T-helper 1 cell (primary cell): Measurements from ENCODE around the gene GPX4.

Experiments used
- DNase-seq, 5 donors: peaks; one replicate each; pipeline ENCODE4 v3.0.0-alpha.2; 2012 to 2020
- total RNA-seq, 4 donors: gene quantifications; one replicate each; lab custom pipeline; 2026; lab: John Stamatoyannopoulos, UW

GPX4 gene, protein sequence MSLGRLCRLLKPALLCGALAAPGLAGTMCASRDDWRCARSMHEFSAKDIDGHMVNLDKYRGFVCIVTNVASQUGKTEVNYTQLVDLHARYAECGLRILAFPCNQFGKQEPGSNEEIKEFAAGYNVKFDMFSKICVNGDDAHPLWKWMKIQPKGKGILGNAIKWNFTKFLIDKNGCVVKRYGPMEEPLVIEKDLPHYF
- 70.4 to 117 (median 76.2) reads per million in 4 donors for total RNA-seq

DNA sequence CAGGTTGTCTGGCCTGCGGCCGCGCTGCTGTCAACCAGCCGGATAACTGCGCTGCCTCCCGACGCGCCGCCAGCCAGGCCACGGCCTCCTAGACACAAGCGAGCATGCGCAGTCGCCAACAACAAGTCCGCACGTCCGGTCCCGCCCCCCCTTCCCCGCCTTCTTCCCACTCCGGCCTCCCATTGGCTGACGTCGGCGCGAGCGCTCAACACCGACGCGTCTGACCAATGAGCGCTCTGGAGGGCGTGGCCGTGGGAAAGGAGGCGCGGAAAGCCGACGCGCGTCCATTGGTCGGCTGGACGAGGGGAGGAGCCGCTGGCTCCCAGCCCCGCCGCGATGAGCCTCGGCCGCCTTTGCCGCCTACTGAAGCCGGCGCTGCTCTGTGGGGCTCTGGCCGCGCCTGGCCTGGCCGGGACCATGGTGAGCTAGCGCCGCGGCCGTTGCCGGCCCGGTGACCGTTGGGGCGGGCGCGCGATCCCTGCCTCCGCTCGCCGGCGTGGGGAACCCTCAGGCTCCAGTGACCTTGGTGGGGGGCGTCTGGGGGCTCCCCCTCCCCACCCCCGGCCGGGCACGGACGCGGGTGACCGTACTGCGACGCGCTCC, at the start of gene GPX4:
GPX4 (plus strand) TSS at position 287 of the 603 bp plus-strand sequence; CDS start at position 337, 50 bp downstream.
- DNase-seq = peak; percentile 98 to 100 (median 99)

DNA sequence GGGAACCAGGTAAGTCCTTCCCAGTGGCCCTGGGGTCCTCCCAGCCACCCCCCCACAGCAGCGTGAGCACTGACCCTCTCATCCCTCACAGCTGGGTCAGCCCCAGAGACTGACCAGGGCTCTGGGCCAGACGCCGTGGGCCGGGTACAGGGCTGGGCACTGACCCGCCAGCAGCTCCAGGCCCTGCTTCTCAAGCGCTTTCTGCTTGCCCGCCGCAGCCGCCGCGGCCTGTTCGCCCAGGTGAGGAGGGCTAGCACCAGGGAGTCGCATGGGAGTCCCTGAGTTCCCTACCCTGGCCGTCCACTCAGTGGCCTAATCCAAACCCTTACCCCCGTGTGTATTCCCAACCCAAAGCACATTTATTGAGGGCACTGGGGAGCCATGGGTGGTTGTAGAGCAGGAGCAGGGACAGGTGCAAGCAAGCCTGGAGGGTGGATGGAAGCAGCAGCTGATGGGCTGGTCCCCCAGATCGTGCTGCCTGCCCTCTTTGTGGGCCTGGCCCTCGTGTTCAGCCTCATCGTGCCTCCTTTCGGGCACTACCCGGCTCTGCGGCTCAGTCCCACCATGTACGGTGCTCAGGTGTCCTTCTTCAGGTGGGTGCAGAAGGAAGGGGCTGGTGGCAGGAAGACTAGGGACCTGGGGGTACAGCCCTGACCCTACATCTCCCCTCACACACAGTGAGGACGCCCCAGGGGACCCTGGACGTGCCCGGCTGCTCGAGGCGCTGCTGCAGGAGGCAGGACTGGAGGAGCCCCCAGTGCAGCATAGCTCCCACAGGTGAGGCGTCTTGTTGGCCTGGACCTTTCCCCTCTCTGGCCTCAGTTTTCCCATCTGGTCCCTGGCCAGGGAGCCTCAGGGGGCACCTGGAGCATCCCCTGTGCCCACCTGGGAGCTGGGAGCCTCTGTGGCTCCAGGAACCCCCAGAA, 49.4 kb upstream of the GPX4 start:
- DNase-seq = no peak

DNA sequence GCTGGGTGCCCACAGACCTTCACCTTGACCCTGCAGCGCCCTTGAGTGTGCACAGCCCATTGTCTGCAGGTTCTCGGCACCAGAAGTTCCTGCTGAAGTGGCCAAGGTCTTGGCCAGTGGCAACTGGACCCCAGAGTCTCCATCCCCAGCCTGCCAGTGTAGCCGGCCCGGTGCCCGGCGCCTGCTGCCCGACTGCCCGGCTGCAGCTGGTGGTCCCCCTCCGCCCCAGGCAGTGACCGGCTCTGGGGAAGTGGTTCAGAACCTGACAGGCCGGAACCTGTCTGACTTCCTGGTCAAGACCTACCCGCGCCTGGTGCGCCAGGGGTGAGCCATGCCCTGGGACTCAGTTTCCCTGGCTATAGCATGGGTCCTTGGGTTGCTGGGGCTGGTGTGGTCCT, 48.8 kb upstream of the GPX4 start:
- no peak for DNase-seq

DNA sequence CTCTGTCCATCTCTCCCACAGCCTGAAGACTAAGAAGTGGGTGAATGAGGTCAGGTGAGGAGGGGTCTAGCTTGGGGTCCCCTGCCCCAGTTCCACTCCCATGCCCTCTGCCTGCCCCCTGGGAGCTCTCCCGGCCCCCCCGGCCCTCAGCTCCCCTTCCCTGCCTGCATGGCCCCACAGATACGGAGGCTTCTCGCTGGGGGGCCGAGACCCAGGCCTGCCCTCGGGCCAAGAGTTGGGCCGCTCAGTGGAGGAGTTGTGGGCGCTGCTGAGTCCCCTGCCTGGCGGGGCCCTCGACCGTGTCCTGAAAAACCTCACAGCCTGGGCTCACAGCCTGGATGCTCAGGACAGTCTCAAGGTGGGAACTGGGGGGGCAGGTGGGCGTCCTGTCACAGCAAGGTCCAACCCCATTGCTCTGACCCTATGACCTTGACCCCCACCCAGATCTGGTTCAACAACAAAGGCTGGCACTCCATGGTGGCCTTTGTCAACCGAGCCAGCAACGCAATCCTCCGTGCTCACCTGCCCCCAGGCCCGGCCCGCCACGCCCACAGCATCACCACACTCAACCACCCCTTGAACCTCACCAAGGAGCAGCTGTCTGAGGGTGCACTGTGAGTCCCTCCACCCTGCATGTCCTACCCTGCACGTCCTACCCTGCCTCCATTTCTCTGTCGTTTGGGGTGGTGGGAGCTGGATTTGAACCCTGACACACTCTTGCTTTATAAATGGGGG, 47.7 kb upstream of the GPX4 start:
- no peak for DNase-seq

DNA sequence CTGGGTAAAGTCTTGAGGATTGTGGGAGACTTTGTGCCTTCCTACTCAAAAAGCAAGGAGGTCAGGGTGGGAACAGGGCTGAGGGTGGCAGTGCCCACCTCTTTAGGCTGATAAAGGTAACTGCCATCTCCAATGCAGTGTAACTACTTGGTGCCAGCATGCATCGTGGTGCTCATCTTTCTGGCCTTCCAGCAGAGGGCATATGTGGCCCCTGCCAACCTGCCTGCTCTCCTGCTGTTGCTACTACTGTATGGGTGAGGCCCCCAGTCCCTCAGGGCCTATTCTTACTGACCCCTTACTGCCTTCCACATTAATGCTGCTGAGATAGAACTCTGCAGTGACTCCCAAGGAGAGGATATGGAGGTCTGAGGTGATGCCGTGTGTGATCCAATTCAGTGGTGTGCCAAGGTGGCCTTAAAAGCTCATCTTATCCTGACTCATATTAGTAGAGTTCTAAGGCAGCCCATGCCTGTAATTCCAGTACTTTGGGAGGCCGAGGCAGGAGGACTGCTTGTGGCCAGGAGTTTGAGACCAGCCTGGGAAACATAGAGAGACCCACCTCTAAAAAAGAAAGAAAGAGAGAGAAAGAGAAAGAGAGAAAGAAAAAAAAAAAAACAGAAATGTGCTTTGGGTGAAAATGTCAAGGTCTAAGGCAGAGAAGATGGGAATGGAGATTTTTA, 46.5 kb upstream of the GPX4 start:
- peak in 1 of 5 donors; percentile 67 for DNase-seq

DNA sequence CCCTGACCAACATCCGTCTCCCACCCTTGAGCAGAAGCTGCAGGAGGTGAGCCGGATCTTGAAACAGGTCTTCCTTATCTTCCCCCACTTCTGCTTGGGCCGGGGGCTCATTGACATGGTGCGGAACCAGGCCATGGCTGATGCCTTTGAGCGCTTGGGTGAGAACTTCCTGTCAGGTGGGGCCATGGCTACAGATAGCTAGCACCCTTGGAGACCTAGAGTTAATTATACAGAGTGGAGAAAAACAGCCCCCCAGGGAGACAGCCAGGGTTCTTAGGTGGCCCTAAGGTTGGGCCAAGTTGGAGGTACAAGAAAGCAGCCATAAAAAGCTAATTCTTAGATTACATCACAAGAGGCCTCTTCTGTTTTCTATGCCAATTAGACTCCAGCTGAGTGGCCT, 45.7 kb upstream of the GPX4 start:
- no peak for DNase-seq

DNA sequence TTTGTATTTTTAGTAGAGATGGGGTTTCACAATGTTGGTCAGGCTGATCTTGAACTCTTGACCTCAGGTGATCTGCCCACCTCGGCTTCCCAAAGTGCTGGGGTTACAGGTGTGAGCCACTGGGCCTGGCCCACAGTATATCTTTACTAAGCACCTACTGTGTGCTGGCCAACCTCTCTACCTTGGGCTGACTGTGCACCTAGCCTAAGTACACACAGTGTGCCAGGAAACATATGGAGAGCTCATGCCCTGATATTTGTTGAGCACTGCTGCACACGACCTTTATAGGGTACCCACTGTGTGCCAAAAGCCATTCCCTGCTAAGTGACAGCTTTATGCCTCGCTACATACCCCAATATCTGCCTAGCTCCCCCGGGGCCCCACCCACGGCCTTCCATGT, 43.1 kb upstream of the GPX4 start:
- DNase-seq = no peak

DNA sequence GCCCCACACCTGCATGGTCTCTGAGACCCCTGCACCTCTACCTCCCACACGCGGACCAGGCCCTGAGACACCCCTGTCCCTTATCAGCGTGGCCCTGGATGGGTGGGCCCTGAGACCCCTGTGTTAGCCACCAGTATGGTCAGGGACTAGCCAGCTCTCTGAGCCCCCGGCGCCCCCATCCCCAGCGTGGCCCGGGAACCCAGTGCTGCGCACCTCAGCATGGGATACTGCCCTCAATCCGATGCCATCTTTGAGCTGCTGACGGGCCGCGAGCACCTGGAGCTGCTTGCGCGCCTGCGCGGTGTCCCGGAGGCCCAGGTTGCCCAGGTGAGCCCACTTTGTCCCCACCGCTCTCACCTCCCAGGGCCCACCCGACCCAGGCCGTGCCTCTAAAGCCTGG, 41.8 kb upstream of the GPX4 start:
- no peak for DNase-seq

DNA sequence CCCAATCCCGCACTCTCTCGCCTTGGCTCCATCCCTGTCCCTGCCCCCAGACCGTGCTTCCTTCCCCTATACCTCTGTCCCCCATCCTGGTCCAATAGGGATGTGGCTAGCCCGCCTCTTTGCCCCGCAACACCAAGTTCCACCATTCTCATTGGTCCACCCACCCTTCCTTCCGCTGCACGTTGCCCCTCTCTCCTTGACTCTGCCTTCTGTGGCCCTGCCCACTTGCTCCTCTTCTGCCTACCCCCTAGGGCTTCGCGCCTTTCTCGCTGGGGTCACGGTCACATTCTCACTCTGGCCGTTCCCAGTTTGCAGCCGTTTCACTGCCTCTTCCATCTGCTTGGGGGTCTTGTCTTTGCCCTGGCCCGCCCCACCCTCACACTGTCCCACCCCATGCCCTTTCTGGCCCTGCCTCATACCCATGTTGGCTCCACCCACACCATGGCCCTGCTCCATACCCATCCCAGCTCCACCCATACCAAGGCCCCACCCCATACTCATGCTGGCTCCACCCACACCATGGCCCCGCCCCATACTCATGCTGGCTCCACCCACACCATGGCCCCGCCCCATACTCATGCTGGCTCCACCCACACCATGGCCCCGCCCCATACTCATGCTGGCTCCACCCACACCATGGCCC, 41.3 kb upstream of the GPX4 start:
- no peak for DNase-seq

DNA sequence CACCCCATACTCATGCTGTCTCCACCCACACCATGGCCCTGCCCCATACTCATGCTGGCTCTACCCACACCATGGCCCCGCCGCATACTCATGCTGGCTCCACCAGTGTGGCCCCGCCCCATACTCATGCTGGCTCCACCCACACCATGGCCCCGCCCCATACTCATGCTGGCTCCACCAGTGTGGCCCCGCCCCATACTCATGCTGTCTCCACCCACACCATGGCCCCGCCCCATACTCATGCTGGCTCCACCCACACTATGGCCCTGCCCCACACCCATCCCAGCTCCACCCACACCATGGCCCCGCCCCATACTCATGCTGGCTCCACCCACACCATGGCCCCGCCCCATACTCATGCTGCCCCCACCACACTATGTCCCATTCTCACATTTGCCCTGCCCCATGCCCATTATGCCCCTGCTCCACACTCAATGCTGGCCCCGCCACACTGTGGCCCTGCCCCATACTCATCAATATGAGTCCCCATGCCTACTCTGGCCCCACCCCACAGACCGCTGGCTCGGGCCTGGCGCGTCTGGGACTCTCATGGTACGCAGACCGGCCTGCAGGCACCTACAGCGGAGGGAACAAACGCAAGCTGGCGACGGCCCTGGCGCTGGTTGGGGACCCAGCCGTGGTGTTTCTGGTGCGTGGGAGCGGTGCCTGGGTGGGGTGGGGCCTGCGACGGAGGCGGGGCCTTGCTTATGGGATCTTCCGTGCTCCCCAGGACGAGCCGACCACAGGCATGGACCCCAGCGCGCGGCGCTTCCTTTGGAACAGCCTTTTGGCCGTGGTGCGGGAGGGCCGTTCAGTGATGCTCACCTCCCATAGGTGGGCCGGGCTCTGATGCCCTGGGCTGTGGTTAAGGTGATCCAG, 40.5 kb upstream of the GPX4 start:
- peak; percentile 45 to 66 (median 65) for DNase-seq

DNA sequence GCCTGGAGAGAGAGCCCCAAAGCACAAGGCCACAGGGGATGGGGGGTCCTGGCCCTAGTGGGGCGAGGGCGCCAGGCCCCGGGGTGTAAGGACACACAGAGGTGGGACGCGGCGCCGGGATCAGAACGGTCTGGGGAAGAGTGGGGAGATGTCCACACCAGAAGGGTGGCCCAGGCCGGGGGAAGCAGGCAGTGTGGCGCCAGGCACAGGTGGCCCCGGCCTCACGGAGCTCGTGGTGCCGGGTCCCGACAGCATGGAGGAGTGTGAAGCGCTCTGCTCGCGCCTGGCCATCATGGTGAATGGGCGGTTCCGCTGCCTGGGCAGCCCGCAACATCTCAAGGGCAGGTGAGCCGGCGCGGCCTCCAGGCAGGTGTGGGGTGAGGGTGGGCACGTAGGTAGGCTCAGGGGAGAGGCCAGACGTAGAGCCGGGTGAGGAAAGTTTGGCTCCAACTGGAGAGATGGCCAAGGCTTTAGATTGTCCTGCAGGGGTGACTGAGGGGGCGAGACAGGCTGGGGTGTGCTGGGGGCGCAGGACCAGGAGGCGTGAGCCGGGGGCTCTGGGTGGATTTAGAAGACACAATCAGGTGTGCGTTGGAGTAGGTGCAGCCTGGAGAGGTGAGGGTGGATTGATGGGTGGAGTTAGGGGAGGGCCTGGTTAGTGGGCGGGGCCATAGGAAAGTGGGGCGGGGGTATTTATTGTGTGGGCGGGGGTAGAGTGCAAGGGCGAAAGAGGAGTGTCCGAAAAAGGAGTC, 39.7 kb upstream of the GPX4 start:
- no peak for DNase-seq

DNA sequence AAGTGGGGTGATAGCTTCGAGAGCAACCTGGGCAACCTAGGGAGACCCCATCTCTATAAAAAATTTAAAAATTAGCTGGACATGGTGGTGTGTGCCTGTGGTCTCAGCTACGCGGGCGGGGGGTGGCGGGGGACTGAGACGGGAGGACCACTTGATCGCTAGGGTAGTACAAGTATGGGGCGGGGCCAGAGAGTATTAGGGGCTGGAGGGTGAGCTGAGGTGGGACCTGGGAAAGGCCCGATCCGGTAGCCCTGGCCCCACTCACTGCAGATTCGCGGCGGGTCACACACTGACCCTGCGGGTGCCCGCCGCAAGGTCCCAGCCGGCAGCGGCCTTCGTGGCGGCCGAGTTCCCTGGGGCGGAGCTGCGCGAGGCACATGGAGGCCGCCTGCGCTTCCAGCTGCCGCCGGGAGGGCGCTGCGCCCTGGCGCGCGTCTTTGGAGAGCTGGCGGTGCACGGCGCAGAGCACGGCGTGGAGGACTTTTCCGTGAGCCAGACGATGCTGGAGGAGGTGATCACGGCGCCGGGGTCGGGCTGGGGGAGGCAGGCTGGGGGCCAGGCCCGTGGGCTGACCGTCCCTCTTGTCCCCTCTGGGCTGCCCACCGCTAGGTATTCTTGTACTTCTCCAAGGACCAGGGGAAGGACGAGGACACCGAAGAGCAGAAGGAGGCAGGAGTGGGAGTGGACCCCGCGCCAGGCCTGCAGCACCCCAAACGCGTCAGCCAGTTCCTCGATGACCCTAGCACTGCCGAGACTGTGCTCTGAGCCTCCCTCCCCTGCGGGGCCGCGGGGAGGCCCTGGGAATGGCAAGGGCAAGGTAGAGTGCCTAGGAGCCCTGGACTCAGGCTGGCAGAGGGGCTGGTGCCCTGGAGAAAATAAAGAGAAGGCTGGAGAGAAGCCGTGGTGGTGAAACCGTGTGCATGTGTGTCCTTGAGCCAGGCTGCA, 38.9 kb upstream of the GPX4 start:
- peak in 4 of 5 donors; percentile 45 to 82 (median 63) for DNase-seq

DNA sequence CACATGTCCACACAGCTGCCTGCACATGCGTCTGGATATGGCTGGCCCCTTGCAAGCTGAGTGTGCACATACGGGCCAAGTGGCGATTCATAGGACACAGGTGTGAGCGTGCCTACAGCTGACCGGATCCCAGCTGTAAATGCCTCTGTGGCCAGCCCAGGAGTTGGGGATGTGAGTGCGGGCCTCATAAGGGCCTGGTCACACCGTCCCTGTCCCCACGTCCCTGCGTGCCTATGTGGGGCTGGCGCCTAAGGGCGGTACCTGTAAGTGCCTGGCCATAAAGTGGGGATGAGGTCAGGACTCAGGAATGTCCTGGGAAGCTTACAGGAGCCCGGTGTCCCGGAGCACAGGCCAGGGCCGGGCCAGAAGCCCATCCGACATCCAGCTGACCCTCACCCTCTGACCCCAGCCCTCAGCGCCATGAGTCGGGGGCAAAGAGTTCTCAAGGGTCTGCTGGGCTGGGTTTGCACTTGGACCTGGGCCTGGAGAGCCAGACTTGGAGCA, 38.1 kb upstream of the GPX4 start:
- DNase-seq = no peak

DNA sequence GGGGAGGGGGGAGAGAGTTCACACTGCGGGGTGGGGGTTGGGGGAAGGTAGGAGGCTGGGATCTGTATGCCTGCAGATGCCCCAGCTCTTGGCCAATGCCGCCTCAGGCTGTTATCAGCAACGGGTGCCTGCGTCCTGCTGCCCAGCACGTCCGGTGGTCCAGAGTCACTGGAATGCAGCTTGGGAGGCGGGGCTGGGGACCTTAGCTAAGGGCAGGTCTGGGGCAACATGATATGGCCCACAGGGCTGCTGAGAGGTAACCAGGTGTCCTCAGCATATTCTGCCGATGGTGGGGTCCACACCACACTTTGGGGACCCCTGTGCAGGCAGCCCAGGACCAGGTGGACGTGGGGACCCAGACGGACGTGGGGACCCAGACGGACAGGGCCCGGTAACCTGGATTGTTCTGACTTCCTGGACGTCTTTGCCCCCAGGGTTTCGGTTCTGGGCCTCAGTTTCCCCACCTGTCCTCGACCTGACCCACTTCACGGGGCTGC, 37.5 kb upstream of the GPX4 start:
- no peak for DNase-seq

DNA sequence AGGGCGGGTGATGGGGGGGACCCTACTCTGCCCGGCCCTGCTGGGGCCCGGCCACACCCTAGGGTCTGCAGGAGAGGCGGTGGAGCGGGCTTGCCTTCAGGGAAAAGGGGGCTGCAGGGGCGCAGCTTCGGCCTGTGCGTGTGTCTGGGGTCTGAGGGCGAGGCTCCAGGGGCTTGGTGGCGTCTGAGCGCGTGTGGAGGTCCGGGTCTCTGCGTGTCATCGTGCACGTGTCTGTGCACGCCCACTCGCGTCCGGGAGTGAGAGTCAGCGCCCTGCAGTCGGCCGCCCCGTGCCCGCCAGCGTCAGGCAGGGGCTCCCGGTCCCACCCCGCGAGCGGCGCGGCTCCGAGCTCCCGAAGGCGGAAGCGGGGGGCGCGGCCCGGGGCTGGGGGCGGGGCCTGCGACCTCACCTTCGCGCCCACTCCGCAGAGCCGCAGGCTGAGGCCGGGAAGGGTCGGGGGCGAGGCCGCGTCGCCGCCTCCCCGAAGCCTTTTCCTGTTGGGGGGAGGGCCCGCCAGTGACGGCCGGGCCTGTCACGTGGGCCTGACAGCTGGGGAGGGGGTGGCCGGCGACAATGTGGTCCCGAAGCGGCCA, 37.0 kb upstream of the GPX4 start, which contains the start of gene ARHGAP45:
ARHGAP45 (plus strand) TSS at position 420 of the 593 bp plus-strand sequence. CDS start 239 bp downstream, outside the sequence.
- DNase-seq = peak; percentile 67 to 88 (median 75)

DNA sequence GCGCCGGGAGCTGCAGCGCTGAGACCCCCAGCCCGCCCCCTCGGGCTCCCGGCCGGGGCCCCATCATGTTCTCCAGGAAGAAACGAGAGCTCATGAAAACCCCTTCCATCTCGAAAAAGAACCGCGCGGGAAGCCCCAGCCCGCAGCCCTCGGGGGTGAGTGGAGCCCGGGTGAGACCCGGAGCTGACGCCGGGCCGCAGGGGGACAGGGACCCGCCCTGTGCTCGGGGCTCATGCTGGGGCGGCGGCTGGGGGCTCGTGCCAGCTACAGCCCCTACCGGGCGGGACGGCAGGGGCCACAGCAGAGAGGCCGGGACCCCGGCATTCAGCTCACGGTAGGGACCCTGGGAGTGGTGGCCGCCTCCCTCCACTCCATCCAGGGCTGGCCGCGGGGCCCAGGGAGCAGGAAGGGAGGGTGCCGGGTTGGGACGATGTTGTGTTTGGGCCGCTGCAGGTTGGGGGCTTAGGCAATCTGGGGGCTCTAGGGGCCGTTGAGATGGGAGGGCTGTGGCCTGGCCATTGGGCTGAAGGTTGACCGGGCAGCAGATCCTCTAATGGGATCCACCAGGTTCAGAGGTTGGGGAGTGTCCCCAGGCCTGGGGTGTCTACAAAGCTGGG, 36.3 kb upstream of the GPX4 start:
- peak in 4 of 5 donors; percentile 61 to 76 (median 70) for DNase-seq
